AG09309 (cell line): ENCODE data around the gene APOLD1.

Source experiments
- DNase-seq: peaks from one replicate; pipeline ENCODE4 v3.0.0-alpha.2; 2010; ENCODE audit warnings: low read depth
- H3K4me3 ChIP-seq: 2 replicates; pipeline ENCODE4 v1.5.1; 2011; ENCODE audit warnings: mild to moderate bottlenecking, low read depth, low read length, moderate library complexity; ENCODE audit not compliant: control insufficient read depth
- TF ChIP-seq, protein P1 (sequence below): IDR thresholded peaks from 2 replicates; pipeline ENCODE4 v1.5.1; 2011; ENCODE audit warnings: mild to moderate bottlenecking, low read depth, low read length, inconsistent platforms; ENCODE audit not compliant: insufficient read depth, control insufficient read depth; ENCODE audit errors: missing control alignments

The APOLD1 gene

DNA sequence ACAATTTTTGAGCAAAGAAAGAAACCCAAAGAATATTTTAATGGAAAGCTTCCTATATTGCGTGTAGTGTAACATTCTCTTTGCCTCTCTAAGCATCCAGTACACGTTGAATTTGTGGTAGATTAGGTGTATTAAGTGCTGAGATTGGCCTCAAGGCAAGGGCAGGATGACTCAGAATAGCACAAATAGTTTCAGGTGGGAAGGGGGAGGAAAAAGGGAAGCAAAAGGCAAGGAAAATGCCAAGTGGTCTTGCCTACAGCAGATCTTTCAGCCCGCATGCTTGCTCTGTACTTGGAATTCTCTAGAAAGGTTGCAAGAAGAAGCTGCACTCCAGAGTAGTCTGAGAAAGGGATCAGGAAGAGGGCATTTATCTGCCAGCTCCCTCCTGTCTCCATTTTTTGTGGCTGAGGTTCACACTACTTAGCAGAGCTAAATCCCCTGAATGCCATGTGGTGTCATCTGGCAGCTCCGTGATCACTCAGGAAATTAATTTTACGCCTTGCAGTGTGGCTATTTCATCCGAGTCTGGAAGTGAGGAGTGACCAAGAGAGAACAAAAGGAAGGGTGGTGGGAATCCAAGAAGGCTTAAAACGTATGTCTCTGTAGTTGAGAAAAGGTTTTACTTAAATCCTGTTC is 39.8 kb upstream of the APOLD1 start:
- no peak overlapping the region for H3K4me3 ChIP-seq
- TF ChIP-seq, protein P1, sequence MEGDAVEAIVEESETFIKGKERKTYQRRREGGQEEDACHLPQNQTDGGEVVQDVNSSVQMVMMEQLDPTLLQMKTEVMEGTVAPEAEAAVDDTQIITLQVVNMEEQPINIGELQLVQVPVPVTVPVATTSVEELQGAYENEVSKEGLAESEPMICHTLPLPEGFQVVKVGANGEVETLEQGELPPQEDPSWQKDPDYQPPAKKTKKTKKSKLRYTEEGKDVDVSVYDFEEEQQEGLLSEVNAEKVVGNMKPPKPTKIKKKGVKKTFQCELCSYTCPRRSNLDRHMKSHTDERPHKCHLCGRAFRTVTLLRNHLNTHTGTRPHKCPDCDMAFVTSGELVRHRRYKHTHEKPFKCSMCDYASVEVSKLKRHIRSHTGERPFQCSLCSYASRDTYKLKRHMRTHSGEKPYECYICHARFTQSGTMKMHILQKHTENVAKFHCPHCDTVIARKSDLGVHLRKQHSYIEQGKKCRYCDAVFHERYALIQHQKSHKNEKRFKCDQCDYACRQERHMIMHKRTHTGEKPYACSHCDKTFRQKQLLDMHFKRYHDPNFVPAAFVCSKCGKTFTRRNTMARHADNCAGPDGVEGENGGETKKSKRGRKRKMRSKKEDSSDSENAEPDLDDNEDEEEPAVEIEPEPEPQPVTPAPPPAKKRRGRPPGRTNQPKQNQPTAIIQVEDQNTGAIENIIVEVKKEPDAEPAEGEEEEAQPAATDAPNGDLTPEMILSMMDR: no peak
- DNase-seq: no peak

DNA sequence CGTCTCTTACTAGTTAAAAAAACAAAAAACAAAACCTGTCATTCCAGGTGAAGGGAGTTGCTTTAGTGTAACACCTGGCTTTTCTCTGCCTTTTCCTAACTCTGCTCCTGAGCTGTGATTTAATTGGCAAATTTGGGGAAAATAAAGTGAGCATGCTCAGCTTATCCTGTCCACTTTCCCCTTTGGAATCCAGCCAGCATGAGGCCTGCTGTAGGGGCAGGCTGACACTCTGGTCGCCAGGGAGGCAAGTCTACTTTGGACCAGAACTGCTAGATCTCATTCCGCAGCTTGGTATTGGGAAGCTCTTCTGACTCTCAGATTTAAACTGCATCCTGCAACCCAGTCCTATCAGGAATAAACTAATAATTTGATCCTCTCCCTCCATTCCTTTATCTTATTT is 38.2 kb upstream of the APOLD1 start:
- DNase-seq: no peak
- TF ChIP-seq, protein P1: no peak
- no peak overlapping the region for H3K4me3 ChIP-seq

DNA sequence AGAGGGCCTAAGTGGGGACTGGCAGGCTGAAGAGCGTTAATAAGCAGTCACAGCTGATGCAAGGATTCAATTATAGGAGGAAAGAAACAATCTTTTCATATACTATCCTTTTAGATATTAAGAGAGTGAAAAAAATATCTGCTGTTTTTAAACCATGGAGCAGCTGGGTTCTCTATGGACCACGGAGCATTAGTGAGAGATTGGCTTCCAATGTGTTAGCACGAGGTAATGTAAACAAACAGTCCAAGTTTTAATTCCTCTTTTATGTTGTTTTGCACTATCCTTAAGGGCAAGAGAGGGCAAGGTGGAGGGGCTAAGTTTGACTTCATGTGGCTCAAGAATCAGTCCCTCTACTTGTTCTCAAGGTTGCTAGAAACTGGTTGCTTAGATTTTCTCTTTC is 37.4 kb upstream of the APOLD1 start:
- H3K4me3 ChIP-seq: no peak overlapping the region
- TF ChIP-seq, protein P1: no peak
- DNase-seq: no peak

DNA sequence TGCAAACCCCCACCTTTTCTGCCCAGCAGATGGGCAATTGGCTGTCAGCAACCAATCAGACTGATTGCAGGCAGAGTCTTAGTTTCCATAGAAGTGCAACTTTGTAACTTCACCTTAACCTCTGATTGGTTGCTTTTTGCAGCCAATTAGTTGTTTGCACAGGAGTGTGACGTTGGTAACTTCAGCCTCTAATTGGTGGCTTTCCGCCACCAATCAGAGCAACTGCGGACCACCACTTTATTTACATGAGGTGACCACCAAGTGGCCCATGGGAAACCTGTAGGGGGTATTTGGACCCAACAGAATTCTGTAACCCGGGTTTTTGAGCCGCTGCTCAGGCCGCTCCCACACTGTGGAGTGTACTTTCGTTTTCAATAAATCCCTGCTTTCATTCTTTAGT is 36.0 kb upstream of the APOLD1 start:
- no peak overlapping the region for H3K4me3 ChIP-seq
- DNase-seq: no peak
- TF ChIP-seq, protein P1: no peak

DNA sequence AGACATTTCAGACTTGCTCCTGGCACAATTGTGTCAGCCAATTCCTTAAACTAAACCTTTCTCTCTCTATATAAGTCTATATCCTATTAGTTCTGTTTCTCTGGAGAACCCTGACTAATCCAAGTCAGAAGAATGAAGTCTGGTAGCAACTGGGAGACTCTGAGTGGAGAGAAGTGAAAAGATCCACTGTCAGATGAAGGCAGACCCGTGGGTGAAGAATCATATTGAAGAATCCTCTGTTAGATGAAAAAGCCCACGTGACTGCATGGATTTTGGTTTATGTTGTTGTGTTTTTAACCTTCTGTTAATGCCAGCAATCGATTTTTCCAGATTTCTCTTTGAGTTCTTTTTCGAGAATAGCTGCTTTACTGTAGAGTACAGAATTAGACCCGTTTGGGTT is 29.5 kb upstream of the APOLD1 start:
- TF ChIP-seq, protein P1: no peak

DNA sequence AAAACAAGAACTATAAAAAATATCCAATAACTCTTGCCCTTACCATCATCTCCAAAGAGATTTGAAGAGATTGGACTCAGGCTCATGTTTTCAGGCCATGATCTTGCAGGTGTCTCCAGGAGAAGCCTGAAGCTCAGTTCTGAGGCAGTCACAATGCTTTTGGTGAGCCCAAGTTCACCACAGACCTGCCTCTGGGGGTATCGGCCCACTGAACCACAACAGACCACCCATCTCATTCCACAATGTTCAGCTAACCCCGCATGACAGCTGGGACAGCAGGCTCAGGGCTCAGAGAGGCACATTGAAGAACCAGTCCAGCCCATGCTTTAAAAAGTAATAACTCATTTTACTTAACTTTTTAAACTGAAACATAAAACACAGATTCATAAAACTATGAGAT is 28.3 kb upstream of the APOLD1 start:
- H3K4me3 ChIP-seq: no peak overlapping the region
- no peak for DNase-seq
- TF ChIP-seq, protein P1: no peak

More for the DNA sequence above, 29.5 kb upstream of the APOLD1 start:
- DNase-seq: no peak
- no peak overlapping the region for H3K4me3 ChIP-seq
